Measurements from ENCODE around the gene ARAP2.

The ARAP2 gene

GRCh38 chr4:36220776-36221175 lies 23.5 kb downstream of the ARAP2 start:
- DNase-seq (ENCODE audit: low read depth in 3 of 3) = no peak

- DNase-seq (ENCODE audit: low read depth in 3 of 3) = no peak
Observed at GRCh38 chr4:36218121-36218520, 26.2 kb downstream of the ARAP2 start.

GRCh38 chr4:36215627-36216026 lies 28.7 kb downstream of the ARAP2 start:
- DNase-seq (ENCODE audit: low read depth in 3 of 3) = no peak

- no peak for DNase-seq (ENCODE audit: low read depth in 3 of 3)
Observed at GRCh38 chr4:36214735-36215485, 29.4 kb downstream of the ARAP2 start.

- DNase-seq (ENCODE audit: low read depth in 3 of 3) = no peak
Observed at GRCh38 chr4:36213977-36214376, 30.3 kb downstream of the ARAP2 start.

- DNase-seq (ENCODE audit: low read depth in 3 of 3) = no peak
Observed at GRCh38 chr4:36211084-36211483, 33.2 kb downstream of the ARAP2 start.

- no peak for DNase-seq (ENCODE audit: low read depth in 3 of 3)
Observed at GRCh38 chr4:36209941-36210649, 34.2 kb downstream of the ARAP2 start.

- no peak for DNase-seq (ENCODE audit: low read depth in 3 of 3)
Observed at GRCh38 chr4:36208893-36209473, 35.3 kb downstream of the ARAP2 start.

- DNase-seq (ENCODE audit: low read depth in 3 of 3) = no peak
Observed at GRCh38 chr4:36207831-36208520, 36.3 kb downstream of the ARAP2 start.

- DNase-seq (ENCODE audit: low read depth in 3 of 3) = no peak
Observed at GRCh38 chr4:36207367-36207766, 36.9 kb downstream of the ARAP2 start.

GRCh38 chr4:36206603-36207311 lies 37.6 kb downstream of the ARAP2 start:
- DNase-seq (ENCODE audit: low read depth in 3 of 3) = no peak

- no peak for DNase-seq (ENCODE audit: low read depth in 3 of 3)
Observed at GRCh38 chr4:36206012-36206411, 38.3 kb downstream of the ARAP2 start.

- DNase-seq (ENCODE audit: low read depth in 3 of 3) = no peak
Observed at GRCh38 chr4:36198861-36199260, 45.5 kb downstream of the ARAP2 start.

- no peak for DNase-seq (ENCODE audit: low read depth in 3 of 3)
Observed at GRCh38 chr4:36198068-36198808, 46.1 kb downstream of the ARAP2 start.

GRCh38 chr4:36197501-36197900 lies 46.8 kb downstream of the ARAP2 start:
- DNase-seq (ENCODE audit: low read depth in 3 of 3) = no peak

GRCh38 chr4:36196145-36196913 lies 48.0 kb downstream of the ARAP2 start:
- no peak for DNase-seq (ENCODE audit: low read depth in 3 of 3)

GRCh38 chr4:36192922-36193321 lies 51.4 kb downstream of the ARAP2 start:
- DNase-seq (ENCODE audit: low read depth in 3 of 3) = no peak

GRCh38 chr4:36189511-36190226 lies 54.6 kb downstream of the ARAP2 start:
- DNase-seq (ENCODE audit: low read depth in 3 of 3) = no peak

GRCh38 chr4:36187723-36188333 lies 56.5 kb downstream of the ARAP2 start:
- DNase-seq (ENCODE audit: low read depth in 3 of 3) = no peak

All from stimulated activated CD4-positive, alpha-beta T cell treated with anti-CD3 and anti-CD28 coated beads, TNF-alpha, amount 100 ng/mL, for 4 hours (primary cell).